B cell (primary cell): ENCODE results near the gene FA2H. TPM values are rescaled to one million over a fixed set of nuclear protein-coding genes. Genes with fewer than 3 reads are reported as not detected.

Experiments used
- ATAC-seq: fragments of 200-7000 bp; cut with Tn5 transposase; one replicate; pipeline ENCODE4 v1.10.0; 2021; ENCODE audit warnings: low read depth, mild to moderate bottlenecking, moderate number of reproducible peaks, moderate library complexity
- CTCF ChIA-PET: fragments of 350-600 bp; sonication (Branson Sonifier 250); formaldehyde crosslinking; loops from one replicate; lab custom pipeline; 2021; ENCODE audit warnings: antibody characterized with exemption, inconsistent platforms; lab: Charles Lee
- POLR2A ChIA-PET: fragments of 350-600 bp; sonication (Branson Sonifier 250); formaldehyde crosslinking; loops from one replicate; lab custom pipeline; 2021; ENCODE audit warnings: antibody characterized with exemption; lab: Charles Lee
- DNase-seq: peaks from one replicate; pipeline ENCODE4 v3.0.0; 2013
- H2AFZ ChIP-seq: 2 replicates; pipeline ENCODE4 v1.6.1; 2012; ENCODE audit warnings: mild to moderate bottlenecking, low read depth, low read length; ENCODE audit not compliant: insufficient read depth, poor library complexity, severe bottlenecking
- H3K27ac ChIP-seq, 2 donors: 1 replicate in 1 of 2; 2 replicates in 1 of 2; pipeline ENCODE4 v1.5.1; 2012 to 2013; ENCODE audit warnings: low read length in 2 of 2, mild to moderate bottlenecking in 2 of 2, moderate library complexity in 1 of 2
- H3K27me3 ChIP-seq, 4 experiments: fragments of 200-600 bp in 1 of 4; sonication (generic) in 1 of 4; replicated peaks in 1 of 4; 1 replicate in 2 of 4; 2 replicates in 2 of 4; pipeline versions ENCODE4 v1.6.1 to v1.7.0; 2013 to 2016; ENCODE audit warnings: low read length in 3 of 4, mild to moderate bottlenecking in 2 of 4, mixed read lengths in 1 of 4, moderate library complexity in 1 of 4; ENCODE audit not compliant: insufficient read depth in 4 of 4, control insufficient read depth in 3 of 4; ENCODE audit errors: control extremely low read depth in 1 of 4
- H3K36me3 ChIP-seq, 2 experiments: replicated peaks in 1 of 2; 1 replicate in 1 of 2; 2 replicates in 1 of 2; pipeline versions ENCODE4 v1.6.1 to v1.7.1; 2013; ENCODE audit warnings: low read length in 1 of 2; ENCODE audit not compliant: insufficient read depth in 2 of 2, control insufficient read depth in 1 of 2; ENCODE audit errors: control extremely low read depth in 1 of 2, extremely low read depth in 1 of 2
- H3K4me1 ChIP-seq, 2 donors: fragments of 200-600 bp in 1 of 2; sonication (generic) in 1 of 2; 1 replicate in 1 of 2; 2 replicates in 1 of 2; pipeline versions ENCODE4 v1.5.1 to v1.6.1; 2013 to 2017; ENCODE audit warnings: low read length in 2 of 2; ENCODE audit not compliant: control insufficient read depth in 2 of 2, insufficient read depth in 2 of 2
- H3K4me2 ChIP-seq: replicated peaks from 2 replicates; pipeline ENCODE3; 2012; ENCODE audit warnings: mild to moderate bottlenecking, low read depth, low read length; ENCODE audit not compliant: poor library complexity, severe bottlenecking
- H3K4me3 ChIP-seq, 5 experiments: fragments of 200-600 bp in 1 of 5; sonication (generic) in 1 of 5; 1 replicate in 3 of 5; 2 replicates in 2 of 5; pipeline versions ENCODE4 v1.5.1 to v1.7.0; 2011 to 2016; ENCODE audit warnings: low read length in 4 of 5, mild to moderate bottlenecking in 4 of 5, low read depth in 2 of 5, control low read depth in 1 of 5, moderate library complexity in 1 of 5; ENCODE audit not compliant: insufficient read depth in 1 of 5; ENCODE audit errors: control extremely low read depth in 1 of 5, extremely low read depth in 1 of 5
- H3K79me2 ChIP-seq: fragments of 200-600 bp; sonication (generic); one replicate; pipeline ENCODE4 v1.6.0; 2016; ENCODE audit warnings: low read length; ENCODE audit not compliant: control insufficient read depth, insufficient read depth
- H3K9ac ChIP-seq: fragments of 200-600 bp; sonication (generic); 2 replicates; pipeline ENCODE4 v1.6.1; 2017; ENCODE audit warnings: mild to moderate bottlenecking, low read length, moderate library complexity
- H3K9me3 ChIP-seq, 3 donors: one replicate each; pipeline versions ENCODE4 v1.6.1 to v1.7.1; 2013; ENCODE audit warnings: low read length in 2 of 3; ENCODE audit not compliant: control insufficient read depth in 2 of 3, insufficient read depth in 1 of 3; ENCODE audit errors: control extremely low read depth in 1 of 3
- H4K20me1 ChIP-seq: 2 replicates; pipeline ENCODE4 v1.6.0; 2012; ENCODE audit warnings: mild to moderate bottlenecking, low read length; ENCODE audit not compliant: insufficient read depth, control insufficient read depth, poor library complexity, severe bottlenecking
- H3K27ac Mint-ChIP-seq: one replicate; pipeline ENCODE4 v1.8.0; 2021; ENCODE audit warnings: mixed read lengths
- H3K27me3 Mint-ChIP-seq: one replicate; pipeline ENCODE4 v1.8.0; 2021; ENCODE audit warnings: mixed read lengths
- H3K4me1 Mint-ChIP-seq: one replicate; pipeline ENCODE4 v1.8.0; 2021; ENCODE audit warnings: mixed read lengths
- H3K4me3 Mint-ChIP-seq: one replicate; pipeline ENCODE4 v1.8.0; 2021; ENCODE audit warnings: mixed read lengths
- H3K9me3 Mint-ChIP-seq: one replicate; pipeline ENCODE4 v1.8.0; 2022; ENCODE audit warnings: mixed read lengths; ENCODE audit not compliant: insufficient read depth
- CTCF ChIP-seq: fragments of 200-600 bp; IDR thresholded peaks from one replicate; pipeline ENCODE4 v1.8.0; 2022; ENCODE audit warnings: antibody characterized with exemption, mild to moderate bottlenecking
- EZH2 ChIP-seq: IDR thresholded peaks from 2 replicates; pipeline ENCODE4 v1.6.1; 2012; ENCODE audit warnings: borderline replicate concordance, low read depth, mild to moderate bottlenecking, moderate library complexity, low read length; ENCODE audit not compliant: insufficient read depth, poor library complexity, severe bottlenecking
- WGBS: methylation state at CpG from one replicate; pipeline ENCODE4 v1.1.5; 2013; ENCODE audit warnings: missing lambda C conversion rate; ENCODE audit not compliant: insufficient coverage; 5-methylcytosine and 5-hydroxymethylcytosine counted together
- intact Hi-C: fragments of 100-400 bp; cut with micrococcal nuclease; formaldehyde crosslinking; loops from one replicate; pipeline ENCODE4 v1.10.0; 2022
- polyA plus RNA-seq: library from polyadenylated mRNA; depleted of rRNA; stranded (reverse); fragments of >200 nt; gene quantifications from 2 replicates; pipeline ENCODE4 v1.2.3, GENCODE V29; 2012
- total RNA-seq, 2 donors: library from RNA; stranded (reverse); fragments of 120-200 nt in 1 of 2; gene quantifications; 1 replicate in 1 of 2; 2 replicates in 1 of 2; pipeline versions ENCODE4 v1.2.3 to v1.2.4, GENCODE V29; 2013 to 2022

FA2H gene
- total and polyA plus RNA-seq, 2 donors (not counting 1 experiment from before 2014, with no cell fraction given) = 1.0 to 3.6 TPM

- Histone ChIP-seq H3K4me2 (no peak overlapping the region), H3K4me1 (peaks cover 3 to 12% of the 10 kb centered on the region in 2 donors), H3K79me2 (no peaks in the 10 kb centered on the region), H3K27ac (no peak overlapping the region), H4K20me1 (no peaks in the 10 kb centered on the region), H3K9ac (no peak overlapping the region), H3K36me3 (peaks cover 0 to 22% of the 10 kb centered on the region in 2 experiments), H3K27me3 (no peaks in the 10 kb centered on the region), H2AFZ (no peak overlapping the region), H3K9me3 (no peaks in the 10 kb centered on the region), H3K4me3 (no peak overlapping the region)
- ATAC-seq (no peak), DNase-seq (no peak)
- intact Hi-C loops = no loop called here
- H3K4me1 Mint-ChIP-seq = peaks cover 7% of the 10 kb centered on the region
- 100% methylated on average over 1 of the region's 6 CpGs for WGBS
- TF ChIP-seq CTCF = no peak
- no peak for TF ChIP-seq EZH2
- POLR2A ChIA-PET = no interaction called here
- H3K4me3 Mint-ChIP-seq = no peak overlapping the region
- H3K27me3 Mint-ChIP-seq = no peaks in the 10 kb centered on the region
- H3K9me3 Mint-ChIP-seq = no peaks in the 10 kb centered on the region
- H3K27ac Mint-ChIP-seq = no peak overlapping the region
- CTCF ChIA-PET = no interaction called here
These were observed 93.9 kb downstream of the FA2H start for GRCh38 chr16:74680681-74681080.

GRCh38 chr16:74679983-74680382 lies 94.6 kb downstream of the FA2H start:
- POLR2A ChIA-PET = no interaction called here
- Histone ChIP-seq H3K9me3 (no peaks in the 10 kb centered on the region), H3K79me2 (no peaks in the 10 kb centered on the region), H3K36me3 (peaks cover 0 to 27% of the 10 kb centered on the region in 2 experiments), H2AFZ (no peak overlapping the region), H4K20me1 (no peaks in the 10 kb centered on the region), H3K27me3 (no peaks in the 10 kb centered on the region), H3K4me1 (peaks cover 3 to 12% of the 10 kb centered on the region in 2 donors), H3K4me2 (no peak overlapping the region), H3K9ac (no peak overlapping the region), H3K4me3 (no peak overlapping the region), H3K27ac (no peak overlapping the region)
- TF ChIP-seq CTCF (no peak), EZH2 (no peak)
- no peak overlapping the region for H3K27ac Mint-ChIP-seq
- no peak overlapping the region for H3K4me3 Mint-ChIP-seq
- no peaks in the 10 kb centered on the region for H3K9me3 Mint-ChIP-seq
- DNase-seq (no peak), ATAC-seq (no peak)
- CTCF ChIA-PET = no interaction called here
- no peaks in the 10 kb centered on the region for H3K27me3 Mint-ChIP-seq
- WGBS = 80% methylated on average over 1 of the region's 2 CpGs
- intact Hi-C loops = no loop called here
- peaks cover 5% of the 10 kb centered on the region for H3K4me1 Mint-ChIP-seq
